ENCODE results near the gene C1QTNF1.

The C1QTNF1 gene

DNA sequence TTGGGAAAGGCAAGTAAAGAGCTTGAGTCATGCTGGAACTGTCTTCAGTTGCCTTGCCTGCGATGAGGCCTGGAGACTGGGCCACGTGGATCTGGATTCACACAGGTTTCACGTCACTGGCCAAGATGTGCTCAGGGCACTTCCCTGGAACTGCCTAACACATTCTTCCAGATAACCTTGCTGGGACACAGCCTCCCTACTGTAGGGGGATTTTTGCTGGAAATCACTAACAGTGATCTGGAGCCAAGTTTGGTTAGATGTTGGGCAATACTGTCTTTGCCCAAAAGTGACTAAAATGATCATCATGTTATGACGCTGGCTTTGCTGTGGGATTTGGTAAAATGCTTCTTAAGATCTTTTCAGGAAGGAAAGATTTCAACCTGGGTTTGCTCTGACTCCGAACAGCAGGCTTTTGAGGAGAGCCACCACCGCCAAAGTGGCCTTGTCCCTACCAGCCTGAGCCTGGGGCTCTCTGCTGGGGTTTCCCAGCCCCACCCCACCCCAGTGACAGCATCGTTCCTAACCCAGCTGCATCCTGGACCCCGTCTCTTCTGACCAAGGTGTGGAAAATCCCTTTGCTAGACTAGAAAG lies 14.7 kb downstream of the C1QTNF1 start:
- in situ Hi-C loops (cut with MboI; ENCODE audit: low sequenced_read_pairs) = no loop called here

DNA sequence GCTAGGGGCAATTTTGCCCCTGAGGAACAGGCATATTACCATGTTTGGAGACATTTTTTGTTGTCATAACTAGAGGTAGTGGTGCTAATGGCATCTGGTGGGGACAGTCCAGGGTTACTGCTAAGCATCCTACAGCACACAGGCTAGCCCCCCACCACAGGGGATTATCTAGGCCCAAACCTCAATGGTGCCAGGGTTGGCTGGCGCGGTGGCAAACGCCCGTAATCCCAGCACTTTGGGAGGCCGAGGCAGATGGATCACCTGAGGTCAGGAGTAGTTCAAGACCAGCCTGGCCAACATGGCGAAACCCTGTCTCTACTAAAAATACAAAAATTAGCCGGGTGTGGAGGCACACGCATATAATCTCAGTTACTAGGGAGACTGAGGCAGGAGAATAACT lies 15.2 kb downstream of the C1QTNF1 start:
- in situ Hi-C loops (cut with MboI; ENCODE audit: low sequenced_read_pairs) = no loop called here

DNA sequence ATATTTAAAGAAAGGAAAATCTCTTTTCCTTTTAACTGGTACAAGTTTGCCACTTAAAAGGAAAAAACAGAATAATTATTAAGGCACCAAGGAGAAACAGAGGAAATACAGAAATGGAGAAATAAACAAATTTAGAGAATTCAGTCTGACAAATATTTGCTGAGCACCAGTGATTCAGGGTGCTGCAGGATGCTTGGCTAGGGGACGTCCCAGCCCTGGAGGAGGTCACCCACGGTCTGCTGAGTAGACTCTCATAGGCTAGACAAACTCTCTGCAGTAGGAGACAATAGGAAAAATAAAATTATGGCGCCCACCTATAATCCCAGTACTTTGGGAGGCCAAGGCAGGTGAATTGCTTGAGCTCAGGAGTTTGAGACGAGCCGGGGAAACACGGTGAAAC lies 15.9 kb downstream of the C1QTNF1 start:
- in situ Hi-C loops (cut with MboI; ENCODE audit: low sequenced_read_pairs) = no loop called here

DNA sequence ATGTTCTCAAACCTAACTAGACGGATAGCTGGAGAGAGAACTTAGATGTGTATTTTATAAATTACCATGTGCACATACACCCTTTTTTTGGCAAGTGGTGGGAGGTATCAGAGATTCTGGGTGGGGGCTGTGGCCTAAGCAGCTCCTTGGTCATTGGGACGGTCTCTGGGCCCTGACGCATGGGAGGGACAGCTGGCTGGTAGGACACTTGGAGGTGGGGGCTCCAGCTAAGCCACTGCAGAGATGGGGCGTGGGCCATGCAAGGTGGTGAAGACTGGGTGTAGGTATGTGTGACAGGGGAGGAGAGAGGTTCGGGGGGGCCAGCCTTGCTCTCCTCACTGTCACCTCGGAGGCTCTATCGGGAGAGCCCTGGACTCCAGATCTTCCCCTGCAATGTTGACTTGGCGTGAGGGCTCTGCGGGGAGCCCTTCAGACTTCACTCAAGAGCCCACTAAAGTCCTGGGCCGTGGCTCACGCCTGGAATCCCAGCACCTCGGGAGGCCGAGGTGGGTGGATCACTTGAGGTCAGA lies 17.1 kb downstream of the C1QTNF1 start:
- in situ Hi-C loops (cut with MboI; ENCODE audit: low sequenced_read_pairs) = no loop called here

DNA sequence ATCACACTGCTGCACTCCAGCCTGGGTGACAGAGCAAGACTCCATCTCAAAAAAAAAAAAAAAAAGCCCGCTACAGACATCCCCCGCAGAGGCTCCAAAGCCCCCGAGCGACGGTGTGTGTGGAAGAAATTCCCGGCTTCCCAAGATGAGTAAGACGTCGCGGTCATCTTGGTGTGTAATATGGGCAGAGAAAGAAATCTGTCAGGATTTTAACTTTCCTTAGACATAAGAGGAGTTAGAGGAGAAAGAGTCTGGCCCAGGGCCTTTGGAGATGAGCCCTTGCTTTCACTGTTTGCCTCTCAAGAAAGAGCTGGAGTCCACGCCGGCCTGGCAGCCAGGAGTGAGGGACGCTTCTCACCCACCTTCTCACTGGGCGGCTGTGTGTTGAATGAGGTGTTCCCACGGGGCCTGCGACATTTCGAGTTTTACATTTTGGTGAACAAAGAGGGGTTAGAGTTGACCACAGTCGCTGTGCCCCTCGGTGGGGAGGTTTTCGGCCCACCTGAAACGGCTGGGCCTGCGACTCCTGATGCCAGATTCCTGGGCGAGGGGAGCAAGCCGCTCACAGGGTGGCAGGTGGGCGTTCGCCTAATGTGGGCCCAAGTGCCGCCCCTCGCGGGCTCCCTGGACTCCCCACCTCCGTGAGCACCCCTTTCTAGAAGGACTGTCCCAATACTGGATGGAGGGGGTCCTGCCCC lies 17.9 kb downstream of the C1QTNF1 start:
- in situ Hi-C loops (cut with MboI; ENCODE audit: low sequenced_read_pairs) = no loop called here

DNA sequence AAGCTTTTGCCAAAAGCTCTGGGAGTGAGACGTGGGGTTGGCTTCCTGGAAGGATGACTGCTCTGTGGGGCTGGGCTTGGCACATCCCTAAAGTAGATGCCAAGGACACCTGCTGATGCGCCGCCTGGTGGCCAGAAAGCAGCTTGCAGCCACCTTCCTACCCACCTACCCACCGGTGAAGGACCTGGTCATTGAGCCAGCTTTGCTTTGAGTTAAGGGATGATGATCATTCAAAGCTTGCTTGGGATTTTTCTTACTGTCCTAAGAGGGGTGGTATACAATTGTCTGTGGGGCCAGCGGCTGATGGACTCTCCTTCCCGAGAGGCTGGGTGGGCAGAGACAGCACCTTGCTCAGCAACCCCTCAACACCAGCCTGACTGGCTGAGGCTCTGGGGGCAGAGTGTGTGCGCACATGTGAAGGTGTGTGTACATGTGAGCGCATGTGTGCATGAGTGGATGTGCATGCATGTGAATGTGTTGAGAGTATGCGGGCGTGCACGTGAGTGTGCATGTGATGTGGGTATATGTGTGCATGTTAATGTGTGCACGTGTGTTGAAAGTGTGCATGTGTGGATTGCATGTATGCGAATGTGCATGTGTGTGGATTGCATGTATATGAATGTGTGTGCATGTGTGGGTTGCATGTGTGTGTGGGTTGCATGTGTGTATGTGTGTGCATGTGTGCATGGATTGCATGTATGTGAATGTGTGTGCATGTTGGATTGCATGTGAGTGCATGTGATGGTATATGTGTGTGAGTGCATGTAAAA lies 18.6 kb downstream of the C1QTNF1 start:
- in situ Hi-C loops (cut with MboI; ENCODE audit: low sequenced_read_pairs) = no loop called here

DNA sequence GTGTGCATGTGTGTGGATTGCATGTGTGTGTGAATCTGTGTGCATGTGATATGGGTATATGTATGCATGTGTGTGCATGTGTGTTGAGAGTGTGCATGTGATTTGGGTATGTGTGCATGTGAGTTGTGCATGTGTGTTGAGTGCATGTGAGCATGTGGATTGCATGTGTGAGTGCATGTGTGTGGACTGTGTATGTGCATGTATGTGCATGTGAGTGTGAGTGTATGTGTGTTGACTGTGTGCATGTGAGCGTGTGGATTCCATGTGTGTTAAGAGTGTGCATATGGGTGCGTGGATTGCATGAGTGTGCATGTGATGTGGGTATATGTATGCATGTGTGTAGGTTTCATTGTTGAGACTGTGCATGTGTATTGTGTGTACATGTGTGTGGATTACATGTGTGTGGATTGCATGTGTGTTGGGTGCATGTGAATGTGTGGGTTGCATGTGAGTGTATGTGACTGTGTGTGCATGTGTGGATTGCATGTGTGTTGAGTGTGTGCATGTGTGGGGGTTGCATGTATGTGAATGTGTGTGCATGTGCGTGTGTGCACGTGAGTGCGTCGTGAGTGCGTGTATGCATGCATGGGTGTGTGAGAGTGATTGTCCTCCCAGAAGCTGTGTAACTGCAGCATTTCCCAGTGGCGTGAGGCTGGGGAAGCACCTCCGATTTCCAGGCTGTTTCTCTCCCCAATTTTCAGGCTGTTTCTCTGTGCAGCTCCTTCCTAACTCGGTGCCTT lies 19.4 kb downstream of the C1QTNF1 start:
- in situ Hi-C loops (cut with MboI; ENCODE audit: low sequenced_read_pairs) = no loop called here

DNA sequence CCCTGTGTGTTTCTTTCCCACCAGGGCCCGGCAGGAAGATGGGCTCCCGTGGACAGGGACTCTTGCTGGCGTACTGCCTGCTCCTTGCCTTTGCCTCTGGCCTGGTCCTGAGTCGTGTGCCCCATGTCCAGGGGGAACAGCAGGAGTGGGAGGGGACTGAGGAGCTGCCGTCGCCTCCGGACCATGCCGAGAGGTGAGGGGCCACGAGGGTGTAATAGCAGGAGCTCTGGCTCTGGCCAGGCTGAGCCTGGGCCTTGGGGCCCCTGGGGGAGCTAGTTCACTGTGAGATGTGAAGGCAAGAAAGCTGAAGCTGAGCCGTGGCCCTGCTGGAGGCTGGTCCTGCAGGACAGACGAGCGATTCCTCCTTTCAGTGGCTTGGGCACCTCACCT lies 20.0 kb downstream of the C1QTNF1 start:
- in situ Hi-C loops (cut with MboI; ENCODE audit: low sequenced_read_pairs) = no loop called here

DNA sequence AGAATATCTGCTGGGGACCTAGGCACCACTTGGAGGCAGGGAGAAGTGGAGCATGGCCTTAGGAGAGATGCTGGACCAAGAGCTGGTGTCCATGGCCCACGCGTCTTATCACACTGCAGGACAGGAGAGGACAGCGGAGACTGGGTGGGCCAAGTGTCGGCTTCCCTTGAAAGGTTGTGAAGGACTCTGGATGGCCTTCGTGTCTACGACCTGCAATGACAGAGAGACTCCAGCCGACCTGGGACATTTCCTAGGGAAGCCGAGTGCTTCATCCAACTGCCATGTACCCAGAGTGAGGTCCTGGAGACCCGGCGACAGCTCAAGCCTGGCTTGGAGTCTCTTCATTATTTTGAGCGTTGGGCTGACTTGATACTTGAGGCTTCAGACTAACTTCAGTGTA lies 20.5 kb downstream of the C1QTNF1 start:
- in situ Hi-C loops (cut with MboI; ENCODE audit: low sequenced_read_pairs) = no loop called here

DNA sequence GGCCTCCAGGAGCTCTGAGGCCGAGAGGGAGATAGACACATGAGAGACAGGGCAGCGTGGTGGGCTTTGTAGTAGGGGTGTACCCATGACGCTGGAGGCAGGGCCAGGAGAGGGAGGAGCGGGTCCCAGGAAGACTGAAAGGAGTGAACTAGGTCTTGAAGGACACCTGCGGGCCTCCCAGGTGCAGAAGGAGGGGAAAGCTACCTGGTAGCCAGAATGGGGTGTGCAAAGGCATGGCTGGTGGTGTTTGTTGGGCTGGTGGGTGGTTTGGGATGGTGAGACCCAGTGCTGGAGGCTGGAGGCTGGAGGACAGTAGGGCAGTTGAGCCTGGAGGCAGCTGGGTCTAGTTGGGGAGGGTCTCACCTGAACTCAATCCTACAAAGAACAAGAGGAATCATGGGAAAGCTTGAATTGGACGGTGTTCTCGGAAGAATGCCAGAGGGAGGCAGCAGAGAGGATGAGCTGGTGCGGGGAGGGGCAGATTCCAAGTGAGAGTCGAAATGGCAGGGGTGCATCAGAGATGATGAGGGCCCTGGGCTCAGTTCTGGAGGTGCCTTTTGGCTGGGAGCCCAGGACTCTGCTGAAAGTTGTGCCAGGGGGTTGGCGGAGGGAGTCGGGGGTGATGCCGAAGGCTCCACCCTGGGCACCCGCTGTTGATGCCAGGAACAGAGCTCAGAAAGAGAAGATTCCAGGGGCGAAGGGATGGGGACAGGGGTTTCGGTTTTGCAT lies 21.2 kb downstream of the C1QTNF1 start:
- in situ Hi-C loops (cut with MboI; ENCODE audit: low sequenced_read_pairs) = no loop called here

DNA sequence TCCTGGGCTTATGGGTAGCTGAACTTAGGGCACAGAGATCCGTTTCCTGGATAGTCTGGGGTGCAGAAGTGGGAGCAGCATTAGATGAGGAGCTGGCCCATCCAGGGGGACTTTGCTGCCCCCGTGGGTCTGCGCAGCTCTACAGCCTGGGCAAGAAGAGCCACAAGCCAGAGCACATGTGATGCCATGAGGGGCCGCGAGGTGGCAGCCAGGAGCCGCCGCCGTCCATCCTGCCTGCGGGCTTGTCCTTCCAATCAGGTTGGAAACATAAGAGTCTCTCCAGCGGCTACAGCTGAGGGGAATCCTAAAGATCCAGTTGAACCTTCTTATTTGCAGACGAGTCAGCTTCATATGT lies 21.9 kb downstream of the C1QTNF1 start:
- in situ Hi-C loops (cut with MboI; ENCODE audit: low sequenced_read_pairs) = no loop called here

DNA sequence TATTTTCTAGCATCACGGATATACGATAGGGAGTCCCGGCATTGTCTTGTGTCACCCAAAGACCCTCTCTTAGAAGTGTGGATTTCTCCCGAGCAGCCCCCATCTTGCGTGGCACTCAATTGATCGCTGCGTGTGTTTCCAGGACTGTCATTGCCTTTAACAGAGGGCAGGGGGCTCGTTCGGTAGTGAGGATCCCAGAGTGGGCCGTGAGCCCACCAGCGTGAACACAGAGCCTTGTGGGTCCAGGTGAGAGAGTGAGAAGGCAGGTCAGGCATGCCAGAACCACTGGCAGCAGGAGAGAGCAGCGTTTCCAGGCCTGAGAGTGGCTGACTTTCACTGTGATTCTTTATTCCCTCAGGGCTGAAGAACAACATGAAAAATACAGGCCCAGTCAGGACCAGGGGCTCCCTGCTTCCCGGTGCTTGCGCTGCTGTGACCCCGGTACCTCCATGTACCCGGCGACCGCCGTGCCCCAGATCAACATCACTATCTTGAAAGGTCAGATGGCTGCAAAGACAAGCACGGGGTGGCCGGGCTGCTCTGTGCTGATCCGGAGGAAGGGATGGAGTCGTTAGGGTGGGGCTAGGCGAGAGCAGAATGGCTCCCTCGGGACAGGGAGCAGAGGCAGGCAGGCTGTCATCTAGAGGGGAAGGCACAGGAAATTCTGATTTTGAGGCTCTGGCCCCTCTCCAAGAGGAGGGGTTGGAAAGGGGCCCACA lies 22.4 kb downstream of the C1QTNF1 start:
- in situ Hi-C loops (cut with MboI; ENCODE audit: low sequenced_read_pairs) = no loop called here

DNA sequence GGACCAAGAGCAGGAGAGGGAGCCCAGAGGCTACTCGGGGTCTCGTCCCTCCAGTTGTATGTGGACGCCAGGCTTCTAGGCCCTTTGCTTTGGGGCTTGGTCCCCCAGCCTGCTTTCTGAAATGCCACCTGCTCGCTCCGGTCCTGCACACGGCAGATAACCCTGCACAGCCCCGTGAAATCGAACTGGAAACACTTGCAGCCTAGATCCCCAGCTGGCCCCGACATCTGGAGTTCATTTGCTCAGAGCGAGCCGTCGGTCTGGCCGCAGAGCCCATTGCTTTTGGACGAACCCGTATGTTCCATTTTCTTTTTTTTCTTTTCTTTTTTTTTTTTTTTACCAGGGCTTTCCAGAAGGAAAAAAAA lies 22.9 kb downstream of the C1QTNF1 start:
- in situ Hi-C loops (cut with MboI; ENCODE audit: low sequenced_read_pairs) = no loop called here

DNA sequence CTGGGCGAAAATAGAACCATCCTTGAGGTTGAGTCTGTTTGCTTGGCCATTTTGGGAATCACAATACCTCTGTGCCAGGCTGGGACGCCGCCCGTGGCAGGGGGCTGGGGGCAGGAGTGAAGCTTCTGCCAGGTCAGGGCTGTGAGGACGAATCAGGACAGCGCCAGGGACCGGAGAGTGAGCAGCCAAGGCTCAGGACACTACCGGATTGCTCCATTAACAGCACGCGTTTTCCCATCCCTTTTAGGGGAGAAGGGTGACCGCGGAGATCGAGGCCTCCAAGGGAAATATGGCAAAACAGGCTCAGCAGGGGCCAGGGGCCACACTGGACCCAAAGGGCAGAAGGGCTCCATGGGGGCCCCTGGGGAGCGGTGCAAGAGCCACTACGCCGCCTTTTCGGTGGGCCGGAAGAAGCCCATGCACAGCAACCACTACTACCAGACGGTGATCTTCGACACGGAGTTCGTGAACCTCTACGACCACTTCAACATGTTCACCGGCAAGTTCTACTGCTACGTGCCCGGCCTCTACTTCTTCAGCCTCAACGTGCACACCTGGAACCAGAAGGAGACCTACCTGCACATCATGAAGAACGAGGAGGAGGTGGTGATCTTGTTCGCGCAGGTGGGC lies 23.4 kb downstream of the C1QTNF1 start:
- in situ Hi-C loops (cut with MboI; ENCODE audit: low sequenced_read_pairs) = no loop called here

DNA sequence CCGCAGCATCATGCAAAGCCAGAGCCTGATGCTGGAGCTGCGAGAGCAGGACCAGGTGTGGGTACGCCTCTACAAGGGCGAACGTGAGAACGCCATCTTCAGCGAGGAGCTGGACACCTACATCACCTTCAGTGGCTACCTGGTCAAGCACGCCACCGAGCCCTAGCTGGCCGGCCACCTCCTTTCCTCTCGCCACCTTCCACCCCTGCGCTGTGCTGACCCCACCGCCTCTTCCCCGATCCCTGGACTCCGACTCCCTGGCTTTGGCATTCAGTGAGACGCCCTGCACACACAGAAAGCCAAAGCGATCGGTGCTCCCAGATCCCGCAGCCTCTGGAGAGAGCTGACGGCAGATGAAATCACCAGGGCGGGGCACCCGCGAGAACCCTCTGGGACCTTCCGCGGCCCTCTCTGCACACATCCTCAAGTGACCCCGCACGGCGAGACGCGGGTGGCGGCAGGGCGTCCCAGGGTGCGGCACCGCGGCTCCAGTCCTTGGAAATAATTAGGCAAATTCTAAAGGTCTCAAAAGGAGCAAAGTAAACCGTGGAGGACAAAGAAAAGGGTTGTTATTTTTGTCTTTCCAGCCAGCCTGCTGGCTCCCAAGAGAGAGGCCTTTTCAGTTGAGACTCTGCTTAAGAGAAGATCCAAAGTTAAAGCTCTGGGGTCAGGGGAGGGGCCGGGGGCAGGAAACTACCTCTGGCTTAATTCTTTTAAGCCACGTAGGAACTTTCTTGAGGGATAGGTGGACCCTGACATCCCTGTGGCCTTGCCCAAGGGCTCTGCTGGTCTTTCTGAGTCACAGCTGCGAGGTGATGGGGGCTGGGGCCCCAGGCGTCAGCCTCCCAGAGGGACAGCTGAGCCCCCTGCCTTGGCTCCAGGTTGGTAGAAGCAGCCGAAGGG lies 24.2 kb downstream of the C1QTNF1 start:
- in situ Hi-C loops (cut with MboI; ENCODE audit: low sequenced_read_pairs) = no loop called here

DNA sequence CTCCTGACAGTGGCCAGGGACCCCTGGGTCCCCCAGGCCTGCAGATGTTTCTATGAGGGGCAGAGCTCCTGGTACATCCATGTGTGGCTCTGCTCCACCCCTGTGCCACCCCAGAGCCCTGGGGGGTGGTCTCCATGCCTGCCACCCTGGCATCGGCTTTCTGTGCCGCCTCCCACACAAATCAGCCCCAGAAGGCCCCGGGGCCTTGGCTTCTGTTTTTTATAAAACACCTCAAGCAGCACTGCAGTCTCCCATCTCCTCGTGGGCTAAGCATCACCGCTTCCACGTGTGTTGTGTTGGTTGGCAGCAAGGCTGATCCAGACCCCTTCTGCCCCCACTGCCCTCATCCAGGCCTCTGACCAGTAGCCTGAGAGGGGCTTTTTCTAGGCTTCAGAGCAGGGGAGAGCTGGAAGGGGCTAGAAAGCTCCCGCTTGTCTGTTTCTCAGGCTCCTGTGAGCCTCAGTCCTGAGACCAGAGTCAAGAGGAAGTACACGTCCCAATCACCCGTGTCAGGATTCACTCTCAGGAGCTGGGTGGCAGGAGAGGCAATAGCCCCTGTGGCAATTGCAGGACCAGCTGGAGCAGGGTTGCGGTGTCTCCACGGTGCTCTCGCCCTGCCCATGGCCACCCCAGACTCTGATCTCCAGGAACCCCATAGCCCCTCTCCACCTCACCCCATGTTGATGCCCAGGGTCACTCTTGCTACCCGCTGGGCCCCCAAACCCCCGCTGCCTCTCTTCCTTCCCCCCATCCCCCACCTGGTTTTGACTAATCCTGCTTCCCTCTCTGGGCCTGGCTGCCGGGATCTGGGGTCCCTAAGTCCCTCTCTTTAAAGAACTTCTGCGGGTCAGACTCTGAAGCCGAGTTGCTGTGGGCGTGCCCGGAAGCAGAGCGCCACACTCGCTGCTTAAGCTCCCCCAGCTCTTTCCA lies 25.1 kb downstream of the C1QTNF1 start:
- in situ Hi-C loops (cut with MboI; ENCODE audit: low sequenced_read_pairs) = no loop called here

DNA sequence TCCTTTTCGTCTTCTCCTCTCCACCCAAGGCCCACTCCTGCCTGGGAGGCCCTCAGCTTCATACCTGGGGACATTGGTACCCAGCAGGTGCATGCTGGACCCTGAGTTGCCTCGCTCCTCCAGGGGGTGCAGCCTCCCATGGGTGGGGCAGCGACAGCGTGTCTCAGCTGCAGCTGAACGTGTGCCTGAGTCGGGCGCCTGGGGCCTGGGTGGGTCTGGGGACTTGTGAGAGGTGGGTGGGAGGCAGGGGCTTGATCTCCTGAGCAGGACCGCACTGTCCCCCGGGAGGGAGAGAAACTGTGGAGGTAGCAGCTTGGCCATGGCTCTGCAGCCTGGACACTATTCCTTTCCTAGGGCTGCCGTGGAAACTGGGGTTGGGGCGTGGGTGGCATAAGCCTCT lies 25.9 kb downstream of the C1QTNF1 start:
- in situ Hi-C loops (cut with MboI; ENCODE audit: low sequenced_read_pairs) = no loop called here

DNA sequence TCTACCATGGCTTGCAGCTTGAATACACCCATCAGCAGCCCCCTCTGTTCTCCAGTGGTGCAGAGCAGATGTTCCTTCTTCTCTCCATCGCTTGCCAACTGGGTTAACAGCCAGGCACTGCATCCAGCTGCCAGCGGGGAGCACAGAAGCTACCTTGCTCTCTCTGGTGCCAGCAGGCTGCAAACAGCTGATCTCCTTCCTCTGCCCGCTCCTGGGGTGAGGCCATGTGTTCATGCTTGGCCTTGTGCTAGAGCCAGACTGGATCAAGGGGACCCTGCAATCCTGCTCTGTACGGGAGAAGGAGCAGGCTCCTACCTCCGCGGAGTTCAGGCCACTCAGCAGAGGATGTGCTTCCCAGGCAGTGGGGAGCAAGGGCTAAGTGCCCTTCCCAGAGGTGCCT lies 26.6 kb downstream of the C1QTNF1 start:
- in situ Hi-C loops (cut with MboI; ENCODE audit: low sequenced_read_pairs) = no loop called here

All from hTERT RPE-1 (cell line).